ENCODE data around the gene KCNK18. TPM values are rescaled to one million over a fixed set of nuclear protein-coding genes. Genes with fewer than 3 reads are reported as not detected.

The KCNK18 gene
- total RNA-seq, 1 experiment from 2014 or later = not detected

GRCh38 chr10:117212176-117212575 lies 14.9 kb downstream of the KCNK18 start:
- Histone ChIP-seq H3K27ac (no peak overlapping the region), H3K36me3 (ENCODE audit: low read depth) (no peaks in the 10 kb centered on the region), H3K9me3 (ENCODE audit: insufficient read depth, low read depth) (no peaks in the 10 kb centered on the region), H3K4me2 (no peak overlapping the region), H4K20me1 (ENCODE audit: insufficient read depth) (no peaks in the 10 kb centered on the region), H3F3A (ENCODE audit: insufficient read depth, low read depth) (no peaks in the 10 kb centered on the region), H3K79me2 (ENCODE audit: low read depth) (no peaks in the 10 kb centered on the region), H3K4me1 (replicated peaks; ENCODE audit: insufficient read depth) (no peaks in the 10 kb centered on the region), H3K27me3 (ENCODE audit: insufficient read depth, low read depth) (peaks cover 20% of the 10 kb centered on the region; the same call in 1 of the 2 replicates), H3K9me2 (ENCODE audit: insufficient read depth) (no peaks in the 10 kb centered on the region), H2AFZ (no peak overlapping the region), H3K4me3 (no peak overlapping the region)
- no TSS peak for BruUV-seq (replicated peaks)
- DNase-seq = no peak
- CTCF ChIA-PET = no interaction called here
- intact Hi-C loops (cut with micrococcal nuclease; ENCODE audit: unreplicated experiment) = no loop called here
- TF ChIP-seq CTCF (conservative IDR thresholded peaks at IDR 0.05) = no peak
- no peak for TF ChIP-seq EZH2 (IDR thresholded peaks at IDR 0.05; ENCODE audit: low read depth)
- POLR2A ChIA-PET (ENCODE audit: unreplicated experiment) = no interaction called here

GRCh38 chr10:117214401-117214800 lies 17.1 kb downstream of the KCNK18 start:
- no peaks in the 10 kb centered on the region for H3K9me2 ChIP-seq (ENCODE audit: insufficient read depth)
- H3K79me2 ChIP-seq (ENCODE audit: low read depth) = no peaks in the 10 kb centered on the region
- BruUV-seq (replicated peaks) = no TSS peak
- CTCF ChIA-PET = no interaction called here
- H3K4me1 ChIP-seq (replicated peaks; ENCODE audit: insufficient read depth) = no peaks in the 10 kb centered on the region
- no peaks in the 10 kb centered on the region for H4K20me1 ChIP-seq (ENCODE audit: insufficient read depth)
- no peak overlapping the region for H3K4me2 ChIP-seq
- no peaks in the 10 kb centered on the region for H3K9me3 ChIP-seq (ENCODE audit: insufficient read depth, low read depth)
- POLR2A ChIA-PET (ENCODE audit: unreplicated experiment) = no interaction called here
- peak in 1 of 2 experiments; percentile 40 for DNase-seq
- H3K27me3 ChIP-seq (ENCODE audit: insufficient read depth, low read depth) = peaks cover 14% of the 10 kb centered on the region; the same call in 1 of the 2 replicates
- H3K36me3 ChIP-seq (ENCODE audit: low read depth) = no peaks in the 10 kb centered on the region
- intact Hi-C loops (cut with micrococcal nuclease; ENCODE audit: unreplicated experiment) = no loop called here
- TF ChIP-seq CTCF (conservative IDR thresholded peaks at IDR 0.05) = no peak
- TF ChIP-seq EZH2 (IDR thresholded peaks at IDR 0.05; ENCODE audit: low read depth) = no peak
- no peak overlapping the region for H3K27ac ChIP-seq
- no peak overlapping the region for H2AFZ ChIP-seq
- H3K4me3 ChIP-seq = no peak overlapping the region
- no peaks in the 10 kb centered on the region for H3F3A ChIP-seq (ENCODE audit: insufficient read depth, low read depth)

GRCh38 chr10:117215079-117215478 lies 17.8 kb downstream of the KCNK18 start:
- Histone ChIP-seq H3K4me2 (no peak overlapping the region), H3K9me2 (ENCODE audit: insufficient read depth) (no peaks in the 10 kb centered on the region), H3K79me2 (ENCODE audit: low read depth) (no peaks in the 10 kb centered on the region), H3K27ac (no peak overlapping the region), H3F3A (ENCODE audit: insufficient read depth, low read depth) (no peaks in the 10 kb centered on the region), H3K4me3 (no peak overlapping the region), H2AFZ (no peak overlapping the region), H3K4me1 (replicated peaks; ENCODE audit: insufficient read depth) (no peaks in the 10 kb centered on the region), H3K36me3 (ENCODE audit: low read depth) (no peaks in the 10 kb centered on the region), H3K9me3 (ENCODE audit: insufficient read depth, low read depth) (no peaks in the 10 kb centered on the region), H3K27me3 (ENCODE audit: insufficient read depth, low read depth) (peaks cover 7% of the 10 kb centered on the region; the same call in 1 of the 2 replicates), H4K20me1 (ENCODE audit: insufficient read depth) (no peaks in the 10 kb centered on the region)
- BruUV-seq (replicated peaks) = no TSS peak
- ChIA-PET CTCF (interaction anchor here (0.7 kb wide), 1 partner anchor 102 kb away, joined by 4 read pairs; no protein-coding TSS in a partner anchor), POLR2A (ENCODE audit: unreplicated experiment) (no interaction called here)
- TF ChIP-seq EZH2 (IDR thresholded peaks at IDR 0.05; ENCODE audit: low read depth) (no peak), CTCF (conservative IDR thresholded peaks at IDR 0.05) (no peak)
- intact Hi-C loops (cut with micrococcal nuclease; ENCODE audit: unreplicated experiment) = loop anchor here (5.0 kb wide), 1 partner anchor 227 kb away; no protein-coding TSS in a partner anchor
- DNase-seq = no peak
